WERI-Rb-1 (cell line): ENCODE measurements around the gene LDB3.

ENCODE experiments used
- DNase-seq: peaks from one replicate; pipeline ENCODE4 v3.0.0-alpha.2; 2020
- H3K27ac ChIP-seq: fragments of 250-450 bp; sonication (Bioruptor Pico); 2 replicates; pipeline ENCODE4 v1.5.1; 2020; ENCODE audit warnings: mild to moderate bottlenecking, moderate library complexity
- H3K27me3 ChIP-seq: fragments of 250-450 bp; sonication (Bioruptor Pico); 2 replicates; pipeline ENCODE4 v1.5.1; 2021; ENCODE audit warnings: mild to moderate bottlenecking, low read depth, moderate library complexity; ENCODE audit not compliant: insufficient read depth, severe bottlenecking
- H3K36me3 ChIP-seq: fragments of 250-450 bp; sonication (Bioruptor Pico); 2 replicates; pipeline ENCODE4 v1.5.1; 2020; ENCODE audit warnings: mild to moderate bottlenecking, moderate library complexity
- H3K4me3 ChIP-seq: 2 replicates; pipeline ENCODE4 v1.5.1; 2011; ENCODE audit warnings: low read depth, mild to moderate bottlenecking, control low read depth, low read length
- H3K9me3 ChIP-seq: fragments of 250-450 bp; sonication (Bioruptor Pico); 2 replicates; pipeline ENCODE4 v1.5.1; 2021; ENCODE audit warnings: mild to moderate bottlenecking, moderate library complexity; ENCODE audit not compliant: severe bottlenecking
- CTCF ChIP-seq: IDR thresholded peaks from 2 replicates; pipeline ENCODE4 v1.5.1; 2011; ENCODE audit warnings: low read depth, mild to moderate bottlenecking, control low read depth, inconsistent platforms, low read length

Gene LDB3

GRCh38 chr10:86723009-86723408 lies 54.7 kb downstream of the LDB3 start:
- H3K27ac ChIP-seq = no peak overlapping the region
- DNase-seq = no peak
- H3K27me3 ChIP-seq = no peaks in the 10 kb centered on the region
- no peak overlapping the region for H3K4me3 ChIP-seq
- no peaks in the 10 kb centered on the region for H3K9me3 ChIP-seq
- no peak for TF ChIP-seq CTCF
- H3K36me3 ChIP-seq = no peaks in the 10 kb centered on the region

- DNase-seq = no peak
- no peaks in the 10 kb centered on the region for H3K36me3 ChIP-seq
- no peaks in the 10 kb centered on the region for H3K27me3 ChIP-seq
- no peak overlapping the region for H3K4me3 ChIP-seq
- H3K9me3 ChIP-seq = no peaks in the 10 kb centered on the region
- no peak overlapping the region for H3K27ac ChIP-seq
- TF ChIP-seq CTCF = no peak
Observed at GRCh38 chr10:86724445-86724844, 56.1 kb downstream of the LDB3 start.

- no peaks in the 10 kb centered on the region for H3K36me3 ChIP-seq
- no peaks in the 10 kb centered on the region for H3K27me3 ChIP-seq
- TF ChIP-seq CTCF = no peak
- H3K9me3 ChIP-seq = no peaks in the 10 kb centered on the region
- H3K4me3 ChIP-seq = no peak overlapping the region
- DNase-seq = no peak
- H3K27ac ChIP-seq = no peak overlapping the region
Observed at GRCh38 chr10:86725980-86726676, 57.8 kb downstream of the LDB3 start.

- DNase-seq = no peak
- Histone ChIP-seq H3K27ac (no peak overlapping the region), H3K27me3 (no peaks in the 10 kb centered on the region), H3K9me3 (no peaks in the 10 kb centered on the region), H3K4me3 (no peak overlapping the region), H3K36me3 (no peaks in the 10 kb centered on the region)
- no peak for TF ChIP-seq CTCF
Observed at GRCh38 chr10:86726677-86726999, 58.3 kb downstream of the LDB3 start.

GRCh38 chr10:86727470-86727869 lies 59.2 kb downstream of the LDB3 start:
- Histone ChIP-seq H3K4me3 (no peak overlapping the region), H3K27me3 (no peaks in the 10 kb centered on the region), H3K9me3 (no peaks in the 10 kb centered on the region), H3K27ac (no peak overlapping the region), H3K36me3 (no peaks in the 10 kb centered on the region)
- DNase-seq = no peak
- TF ChIP-seq CTCF = no peak

- TF ChIP-seq CTCF = no peak
- Histone ChIP-seq H3K36me3 (no peaks in the 10 kb centered on the region), H3K9me3 (no peaks in the 10 kb centered on the region), H3K27me3 (no peaks in the 10 kb centered on the region), H3K4me3 (no peak overlapping the region), H3K27ac (no peak overlapping the region)
- no peak for DNase-seq
Observed at GRCh38 chr10:86728056-86728455, 59.7 kb downstream of the LDB3 start.
